ENCODE results near the gene NRG2.

- TF ChIP-seq POLR2AphosphoS5 (IDR thresholded peaks at IDR 0.05) (no peak), CTCF (IDR thresholded peaks at IDR 0.05 in 8 of 11, conservative IDR thresholded peaks at IDR 0.05 in 3 of 11) (no peak), POLR2A (IDR thresholded peaks at IDR 0.05) (no peak)
Observed at GRCh38 chr5:139974661-139975060, 68.4 kb downstream of the NRG2 start.
